DMS79 (cell line): ENCODE measurements around the gene GPR87.

ENCODE experiments used
- DNase-seq: peaks from one replicate; lab custom pipeline; 2025; lab: John Stamatoyannopoulos, UW

The GPR87 gene

GRCh38 chr3:151315136-151315535, 1.5 kb downstream of the GPR87 start:
- DNase-seq = no peak

- no peak for DNase-seq
These were observed 2.0 kb downstream of the GPR87 start for GRCh38 chr3:151314593-151314992.

GRCh38 chr3:151314137-151314536, 2.5 kb downstream of the GPR87 start:
- DNase-seq = no peak

- no peak for DNase-seq
These were observed 3.6 kb downstream of the GPR87 start for GRCh38 chr3:151312972-151313371.

GRCh38 chr3:151309566-151309965, 7.1 kb downstream of the GPR87 start:
- DNase-seq = no peak

- DNase-seq = no peak
These were observed 8.8 kb downstream of the GPR87 start for GRCh38 chr3:151307583-151308488.

GRCh38 chr3:151307131-151307530, 9.5 kb downstream of the GPR87 start:
- DNase-seq = no peak

GRCh38 chr3:151306168-151306810, 10.3 kb downstream of the GPR87 start:
- DNase-seq = no peak

- no peak for DNase-seq
These were observed 10.9 kb downstream of the GPR87 start for GRCh38 chr3:151305775-151306151.

GRCh38 chr3:151305060-151305774, 11.4 kb downstream of the GPR87 start:
- no peak for DNase-seq

- DNase-seq = no peak
These were observed 12.9 kb downstream of the GPR87 start for GRCh38 chr3:151303751-151304150.

GRCh38 chr3:151301787-151302186, 14.8 kb downstream of the GPR87 start:
- DNase-seq = no peak

- no peak for DNase-seq
These were observed 16.1 kb downstream of the GPR87 start for GRCh38 chr3:151300539-151300938.

GRCh38 chr3:151299006-151299405, 17.6 kb downstream of the GPR87 start:
- DNase-seq = no peak

GRCh38 chr3:151297429-151297828, 19.2 kb downstream of the GPR87 start:
- no peak for DNase-seq

GRCh38 chr3:151296226-151296625, 20.4 kb downstream of the GPR87 start:
- no peak for DNase-seq

- DNase-seq = no peak
These were observed 23.5 kb downstream of the GPR87 start for GRCh38 chr3:151293127-151293526.

GRCh38 chr3:151290673-151291072, 25.9 kb downstream of the GPR87 start:
- no peak for DNase-seq

- DNase-seq = no peak
These were observed 27.2 kb downstream of the GPR87 start for GRCh38 chr3:151289445-151289844.

- no peak for DNase-seq
These were observed 30.7 kb downstream of the GPR87 start for GRCh38 chr3:151285940-151286339.

GRCh38 chr3:151283907-151284461, 32.6 kb downstream of the GPR87 start:
- no peak for DNase-seq

GRCh38 chr3:151283387-151283786, 33.2 kb downstream of the GPR87 start:
- DNase-seq = no peak
